CD4-positive, alpha-beta T cell (primary cell): Measurements from ENCODE around the gene GPR176. TPM values are rescaled to one million over a fixed set of nuclear protein-coding genes. Genes with fewer than 3 reads are reported as not detected.

ENCODE experiments used
- ATAC-seq: fragments of 200-7000 bp; cut with Tn5 transposase; one replicate; pipeline ENCODE4 v1.10.0; 2022; ENCODE audit warnings: mild to moderate bottlenecking; ENCODE audit not compliant: poor library complexity
- CTCF ChIA-PET: fragments of 350-600 bp; sonication (Branson Sonifier 250); formaldehyde crosslinking; loops from one replicate; lab custom pipeline; 2021; ENCODE audit warnings: antibody characterized with exemption, inconsistent platforms; lab: Charles Lee
- POLR2A ChIA-PET: fragments of 350-600 bp; sonication (Branson Sonifier 250); formaldehyde crosslinking; loops from one replicate; lab custom pipeline; 2021; ENCODE audit warnings: antibody characterized with exemption, inconsistent platforms; lab: Charles Lee
- DNase-seq, 14 experiments: peaks; one replicate each; pipeline ENCODE4 v3.0.0-alpha.2; 2013 to 2020; ENCODE audit warnings: mixed read lengths in 2 of 14
- H3K27ac ChIP-seq, 2 donors: one replicate each; pipeline versions ENCODE4 v1.5.1 to v1.7.0; 2013; ENCODE audit warnings: low read length in 2 of 2, low read depth in 1 of 2, mild to moderate bottlenecking in 1 of 2
- H3K27me3 ChIP-seq, 2 experiments: 1 replicate in 1 of 2; 2 replicates in 1 of 2; pipeline versions ENCODE4 v1.6.1 to v1.7.0; 2013; ENCODE audit warnings: low read length in 2 of 2, control low read depth in 1 of 2, mild to moderate bottlenecking in 1 of 2, moderate library complexity in 1 of 2; ENCODE audit not compliant: insufficient read depth in 2 of 2, control insufficient read depth in 1 of 2
- H3K36me3 ChIP-seq: one replicate; pipeline ENCODE4 v1.6.1; 2013; ENCODE audit warnings: low read length, control low read depth; ENCODE audit not compliant: insufficient read depth
- H3K4me1 ChIP-seq: one replicate; pipeline ENCODE4 v1.6.1; 2013; ENCODE audit warnings: low read length, control low read depth; ENCODE audit not compliant: insufficient read depth
- H3K4me3 ChIP-seq: one replicate; pipeline ENCODE4 v1.5.1; 2013; ENCODE audit warnings: mild to moderate bottlenecking, low read length, moderate library complexity
- H3K9me3 ChIP-seq, 2 experiments: 1 replicate in 1 of 2; 2 replicates in 1 of 2; pipeline versions ENCODE4 v1.6.1 to v1.7.0; 2013; ENCODE audit warnings: low read length in 2 of 2, mild to moderate bottlenecking in 2 of 2, control low read depth in 1 of 2, moderate library complexity in 1 of 2; ENCODE audit not compliant: control insufficient read depth in 1 of 2, insufficient read depth in 1 of 2
- H3K27ac Mint-ChIP-seq: one replicate; pipeline ENCODE4 v1.8.0; 2020; ENCODE audit warnings: mixed read lengths
- H3K27me3 Mint-ChIP-seq: one replicate; pipeline ENCODE4 v1.8.0; 2021; ENCODE audit warnings: mixed read lengths
- H3K36me3 Mint-ChIP-seq: one replicate; pipeline ENCODE4 v1.8.0; 2021; ENCODE audit warnings: low read depth, mixed read lengths
- H3K4me1 Mint-ChIP-seq: one replicate; pipeline ENCODE4 v1.8.0; 2021; ENCODE audit warnings: low read depth, mixed read lengths
- H3K4me3 Mint-ChIP-seq: one replicate; pipeline ENCODE4 v1.8.0; 2020; ENCODE audit warnings: mild to moderate bottlenecking, mixed read lengths
- H3K9me3 Mint-ChIP-seq: one replicate; pipeline ENCODE4 v1.8.0; 2020; ENCODE audit warnings: mixed read lengths
- intact Hi-C, 2 experiments: fragments of 100-400 bp; cut with DNase I in 1 of 2; cut with micrococcal nuclease in 1 of 2; formaldehyde crosslinking; loops; one replicate each; pipeline versions ENCODE4 v1.15.1 to v1.9.0; 2023 to 2025; cut with DNase I, micrococcal nuclease
- total RNA-seq, 174 experiments: library from RNA in 2 of 174; stranded (reverse) in 2 of 174; gene quantifications; one replicate each; pipeline ENCODE4 v1.2.3 and lab custom pipeline; 2021 to 2026
- TF ChIP-seq, protein P1 (sequence below): fragments of 200-600 bp; IDR thresholded peaks from one replicate; pipeline ENCODE4 v1.8.0; 2022; ENCODE audit warnings: antibody characterized with exemption, mild to moderate bottlenecking

GPR176 gene
- total RNA-seq, 2 experiments from 2014 or later: not detected

DNA sequence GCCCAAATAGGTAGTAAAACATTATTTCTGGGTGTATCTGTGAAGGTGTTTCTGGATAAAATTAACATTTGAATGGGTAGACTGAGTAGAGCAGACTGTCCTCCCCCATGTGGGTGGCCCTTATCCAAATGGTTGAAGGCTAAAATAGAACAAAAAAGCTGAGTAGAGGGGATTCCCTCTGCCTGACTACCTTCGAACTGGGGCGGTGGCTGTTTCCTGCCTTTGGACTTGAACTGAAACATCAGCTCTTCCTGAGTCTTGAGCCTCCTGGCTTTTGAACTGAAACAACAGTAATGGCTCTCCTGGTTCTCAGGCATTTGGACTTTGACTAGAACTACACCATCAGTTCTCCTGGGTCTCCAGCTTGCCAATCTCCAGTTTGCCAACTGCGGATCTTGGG is 4.4 kb upstream of the GPR176 start:
- CTCF ChIA-PET: no interaction called here

GRCh38 chr15:39922462-39923092 is 2.5 kb upstream of the GPR176 start:
- Histone ChIP-seq H3K36me3 (no peaks in the 10 kb centered on the region), H3K27me3 (peaks cover 16 to 28% of the 10 kb centered on the region in 2 experiments), H3K27ac (no peak overlapping the region), H3K9me3 (peaks cover 0 to 14% of the 10 kb centered on the region in 2 experiments), H3K4me1 (peaks cover 21% of the 10 kb centered on the region), H3K4me3 (no peak overlapping the region)
- intact Hi-C loops: no loop called here
- TF ChIP-seq, protein P1, sequence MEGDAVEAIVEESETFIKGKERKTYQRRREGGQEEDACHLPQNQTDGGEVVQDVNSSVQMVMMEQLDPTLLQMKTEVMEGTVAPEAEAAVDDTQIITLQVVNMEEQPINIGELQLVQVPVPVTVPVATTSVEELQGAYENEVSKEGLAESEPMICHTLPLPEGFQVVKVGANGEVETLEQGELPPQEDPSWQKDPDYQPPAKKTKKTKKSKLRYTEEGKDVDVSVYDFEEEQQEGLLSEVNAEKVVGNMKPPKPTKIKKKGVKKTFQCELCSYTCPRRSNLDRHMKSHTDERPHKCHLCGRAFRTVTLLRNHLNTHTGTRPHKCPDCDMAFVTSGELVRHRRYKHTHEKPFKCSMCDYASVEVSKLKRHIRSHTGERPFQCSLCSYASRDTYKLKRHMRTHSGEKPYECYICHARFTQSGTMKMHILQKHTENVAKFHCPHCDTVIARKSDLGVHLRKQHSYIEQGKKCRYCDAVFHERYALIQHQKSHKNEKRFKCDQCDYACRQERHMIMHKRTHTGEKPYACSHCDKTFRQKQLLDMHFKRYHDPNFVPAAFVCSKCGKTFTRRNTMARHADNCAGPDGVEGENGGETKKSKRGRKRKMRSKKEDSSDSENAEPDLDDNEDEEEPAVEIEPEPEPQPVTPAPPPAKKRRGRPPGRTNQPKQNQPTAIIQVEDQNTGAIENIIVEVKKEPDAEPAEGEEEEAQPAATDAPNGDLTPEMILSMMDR: no peak
- Mint-ChIP-seq H3K27ac (no peak overlapping the region), H3K27me3 (peaks cover 23% of the 10 kb centered on the region), H3K4me3 (peak overlapping the region; percentile 88), H3K4me1 (peaks cover 15% of the 10 kb centered on the region), H3K36me3 (no peaks in the 10 kb centered on the region), H3K9me3 (no peaks in the 10 kb centered on the region)
- ATAC-seq: no peak
- no peak for DNase-seq
- CTCF ChIA-PET: no interaction called here
- POLR2A ChIA-PET: interaction anchor here (2.3 to 2.5 kb wide), 2 partner anchors 10 to 11 kb away, joined by 6 to 11 read pairs; partner anchors contain the start of gene EIF2AK4

More for the DNA sequence above, 4.4 kb upstream of the GPR176 start:
- Histone ChIP-seq H3K27me3 (peaks cover 12% of the 10 kb centered on the region in 2 experiments), H3K27ac (no peak overlapping the region), H3K9me3 (peaks cover 0 to 12% of the 10 kb centered on the region in 2 experiments), H3K4me3 (no peak overlapping the region), H3K4me1 (peaks cover 18% of the 10 kb centered on the region), H3K36me3 (no peaks in the 10 kb centered on the region)
- TF ChIP-seq, protein P1: no peak
- H3K9me3 Mint-ChIP-seq: no peaks in the 10 kb centered on the region
- H3K36me3 Mint-ChIP-seq: no peaks in the 10 kb centered on the region
- no peak overlapping the region for H3K4me3 Mint-ChIP-seq
- H3K4me1 Mint-ChIP-seq: peaks cover 8% of the 10 kb centered on the region
- H3K27ac Mint-ChIP-seq: no peak overlapping the region
- POLR2A ChIA-PET: interaction anchor here (2.3 kb wide), 1 partner anchor 9 kb away, joined by 6 read pairs; the partner anchor contains the start of gene EIF2AK4
- intact Hi-C loops: no loop called here
- ATAC-seq (no peak), DNase-seq (no peak)
- peaks cover 6% of the 10 kb centered on the region for H3K27me3 Mint-ChIP-seq

DNA sequence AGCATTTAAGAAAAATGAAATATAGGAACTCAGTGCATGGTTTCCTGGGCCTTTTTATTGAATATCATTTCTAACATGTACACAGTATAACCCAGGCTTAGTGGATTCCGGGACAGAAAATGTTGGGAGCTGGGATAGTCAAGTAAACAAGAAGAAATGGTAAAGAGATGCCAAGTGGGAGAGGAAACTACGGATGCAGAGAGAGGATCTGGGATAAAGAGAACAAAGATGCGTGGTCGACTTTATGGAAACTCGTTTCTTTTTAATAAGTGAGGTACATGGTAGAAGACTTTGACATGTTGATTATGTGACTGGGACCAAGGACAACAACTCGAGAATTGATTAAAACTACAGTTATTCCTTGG is 1.2 kb upstream of the GPR176 start:
- H3K36me3 Mint-ChIP-seq: no peaks in the 10 kb centered on the region
- TF ChIP-seq, protein P1: no peak
- peaks cover 28% of the 10 kb centered on the region for H3K27me3 Mint-ChIP-seq
- intact Hi-C loops: loop anchor here (1.0 to 2.0 kb wide), 2 partner anchors 13 to 14 kb away; partner anchors contain the start of gene EIF2AK4 (in 2 of the 2)
- CTCF ChIA-PET: interaction anchor here (1.2 to 1.3 kb wide), 3 partner anchors 13 to 341 kb away, joined by 3 to 4 read pairs (median 3); partner anchors contain the start of gene EIF2AK4
- ATAC-seq (no peak), DNase-seq (no peak)
- Histone ChIP-seq H3K4me3 (peak overlapping the region; percentile 62), H3K27me3 (peaks cover 13 to 40% of the 10 kb centered on the region in 2 experiments), H3K9me3 (peaks cover 0 to 14% of the 10 kb centered on the region in 2 experiments), H3K27ac (no peak overlapping the region), H3K36me3 (no peaks in the 10 kb centered on the region), H3K4me1 (peaks cover 21% of the 10 kb centered on the region)
- peaks cover 15% of the 10 kb centered on the region for H3K4me1 Mint-ChIP-seq
- no peaks in the 10 kb centered on the region for H3K9me3 Mint-ChIP-seq
- POLR2A ChIA-PET: interaction anchor here (2.5 kb wide), 1 partner anchor 12 kb away, joined by 11 read pairs; the partner anchor contains the start of gene EIF2AK4
- H3K27ac Mint-ChIP-seq: peak overlapping the region; percentile 66
- H3K4me3 Mint-ChIP-seq: peak overlapping the region; percentile 88
